Measurements from ENCODE around the gene RBM33. TPM values are rescaled to one million over a fixed set of nuclear protein-coding genes. Genes with fewer than 3 reads are reported as not detected.
A peak's percentile ranks its signal among the peaks of the same experiment; 100 is the strongest.

The RBM33 gene
- total and polyA plus RNA-seq, 2 of the 8 experiments (the other 6 are each of a cell fraction or from before 2014, with no cell fraction given), result 16.5 to 64.6 TPM

DNA sequence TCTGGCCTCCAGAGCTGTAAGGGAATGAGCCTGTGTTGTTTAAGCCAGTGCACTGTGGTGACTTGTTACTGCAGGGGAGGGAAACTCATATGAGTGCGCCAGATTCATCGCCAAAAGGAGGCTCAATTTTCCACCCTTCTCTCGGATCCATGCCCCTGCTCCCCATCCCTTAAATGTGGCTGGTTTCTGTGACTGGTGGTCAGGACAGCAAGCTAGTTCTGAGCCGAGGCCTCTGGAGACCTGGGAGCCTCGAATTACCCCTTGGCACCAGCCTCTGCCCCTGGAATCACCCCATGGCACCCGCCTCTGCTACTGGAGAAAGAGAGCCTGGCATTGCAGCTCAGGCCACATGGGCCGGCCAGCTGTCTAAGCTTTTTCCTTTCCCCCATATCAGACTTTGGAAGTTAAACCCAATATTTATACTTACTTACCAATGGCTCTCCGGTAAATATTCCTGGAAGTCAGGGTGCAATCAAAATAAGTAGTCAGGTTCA is 39.9 kb upstream of the RBM33 start:
- Histone ChIP-seq H4K8ac (ENCODE audit: extremely low read depth, insufficient read depth, low read length) (no peak overlapping the region), H4K20me1 (replicated peaks in 1 of 2; ENCODE audit: control insufficient read depth in 1 of 2, insufficient read depth in 2 of 2, low read length in 2 of 2) (no peaks in the 10 kb centered on the region), H3K9ac (replicated peaks in 1 of 4; ENCODE audit: extremely low read depth in 1 of 4, low read depth in 3 of 4, low read length in 3 of 4) (no peak overlapping the region), H3K23me2 (ENCODE audit: low read depth, low read length) (no peaks in the 10 kb centered on the region), H2AK5ac (ENCODE audit: low read depth, low read length) (no peak overlapping the region), H4K91ac (replicated peaks; ENCODE audit: insufficient read length, low read length) (no peak overlapping the region), H3K9me3 (ENCODE audit: insufficient read depth in 2 of 2, low read depth in 1 of 2, low read length in 1 of 2) (no peaks in the 10 kb centered on the region), H3K4me2 (ENCODE audit: insufficient read depth in 1 of 2, low read depth in 2 of 2, low read length in 2 of 2) (no peak overlapping the region), H2AFZ (ENCODE audit: low read length) (no peak overlapping the region), H2BK15ac (ENCODE audit: low read length) (no peak overlapping the region), H3K4me1 (replicated peaks in 1 of 4; ENCODE audit: control insufficient read depth in 3 of 4, insufficient read depth in 4 of 4, low read length in 3 of 4) (peaks cover 0 to 2% (median 0%) of the 10 kb centered on the region in 4 experiments; a peak in 1 of 7 replicates), H3K18ac (ENCODE audit: extremely low read depth, low read length) (no peak overlapping the region), H2BK12ac (ENCODE audit: low read depth, low read length) (no peak overlapping the region), H2BK20ac (ENCODE audit: low read length) (0 out of 2 replicates have a peak overlapping the region, but pooled peaks have one; percentile 48), H3K27ac (ENCODE audit: low read depth, low read length) (no peak overlapping the region), H3K56ac (replicated peaks; ENCODE audit: insufficient read length, low read depth, low read length) (no peak overlapping the region), H4K5ac (ENCODE audit: insufficient read length, low read depth, low read length) (no peak overlapping the region), H2BK120ac (replicated peaks; ENCODE audit: low read depth, low read length) (no peak overlapping the region), H3K4me3 (ENCODE audit: extremely low read depth in 1 of 4, insufficient read depth in 2 of 4, low read depth in 3 of 4, low read length in 4 of 4) (no peak overlapping the region), H3K4ac (replicated peaks; ENCODE audit: insufficient read length, low read depth, low read length) (no peak overlapping the region), H3K27me3 (replicated peaks in 1 of 4; ENCODE audit: control insufficient read depth in 3 of 4, extremely low read depth in 1 of 4, insufficient read depth in 3 of 4, low read length in 3 of 4) (no peaks in the 10 kb centered on the region), H3K79me2 (ENCODE audit: control insufficient read depth in 1 of 2, insufficient read depth in 2 of 2, low read length in 2 of 2) (no peaks in the 10 kb centered on the region), H3K23ac (ENCODE audit: insufficient read length) (no peak overlapping the region), H3K79me1 (ENCODE audit: low read depth, low read length) (no peaks in the 10 kb centered on the region), H2BK5ac (ENCODE audit: low read depth, low read length) (no peak overlapping the region), H3K14ac (ENCODE audit: insufficient read length) (no peak overlapping the region), H3K36me3 (ENCODE audit: control insufficient read depth in 2 of 4, insufficient read depth in 4 of 4, low read length in 3 of 4) (no peaks in the 10 kb centered on the region)
- WGBS, 2 experiments (ENCODE audit: extremely low coverage in 1 of 2, insufficient coverage in 1 of 2, insufficient read length in 1 of 2, insufficient replicate concordance in 2 of 2, low coverage in 1 of 2, low lambda C conversion rate in 2 of 2, missing lambda C conversion rate in 1 of 2), result 78% methylated on average over 8 of the region's 8 CpGs; no CpG with 5 or more reads in 1 of the 2 experiments
- no peak for FAIRE-seq
- ChIA-PET POLR2A (ENCODE audit: partially characterized antibody) (interaction anchor here (0.8 to 1.1 kb wide), 2 partner anchors 40 to 111 kb away, joined by 3 to 6 read pairs; partner anchors contain the start of gene RBM33), CTCF (ENCODE audit: partially characterized antibody) (interaction anchor here (0.8 to 1.6 kb wide), 4 partner anchors 8 to 162 kb away, joined by 3 to 4 read pairs (median 3); no protein-coding TSS in a partner anchor)
- no peak for DNase-seq (ENCODE audit: low read depth in 1 of 2, low spot score in 2 of 2)
- TF ChIP-seq RBBP5 (IDR thresholded peaks at IDR 0.05; ENCODE audit: borderline replicate concordance, low read depth, low read length), result no peak
- TF ChIP-seq CTBP2 (IDR thresholded peaks at IDR 0.05; ENCODE audit: borderline replicate concordance, insufficient read depth, insufficient read length, low read length), result no peak
- no peak for TF ChIP-seq SUZ12 (IDR thresholded peaks at IDR 0.05; ENCODE audit: low read length)
- no peak for TF ChIP-seq POU5F1 (IDR thresholded peaks at IDR 0.05; ENCODE audit: low read depth, low read length)
- TF ChIP-seq SRF (IDR thresholded peaks at IDR 0.05; ENCODE audit: low read depth, low read length), result no peak
- no peak for TF ChIP-seq JUND (IDR thresholded peaks at IDR 0.05; ENCODE audit: low read length)
- TF ChIP-seq BCL11A (IDR thresholded peaks at IDR 0.05; ENCODE audit: low read depth in 2 of 2, low read length in 2 of 2), result no peak
- TF ChIP-seq NRF1 (IDR thresholded peaks at IDR 0.05; ENCODE audit: low read depth, low read length), result no peak
- no peak for TF ChIP-seq NANOG (IDR thresholded peaks at IDR 0.05; ENCODE audit: insufficient read depth, low read depth, low read length, poor library complexity, severe bottlenecking)
